SK-N-SH treated with all-trans-retinoic acid at 6 μM for 48 hours (cell line): Measurements from ENCODE around the gene CBFA2T3.

Experiments
- ATAC-seq: fragments of 200-7000 bp; cut with Tn5 transposase; 3 replicates; pipeline ENCODE4 v1.9.1; 2020; ENCODE audit warnings: mild to moderate bottlenecking, moderate library complexity
- ARNTL ChIP-seq: fragments of 450-650 bp; formaldehyde crosslinking; IDR thresholded peaks from 2 replicates; pipeline ENCODE4 v1.5.0; 2020; ENCODE audit warnings: low read depth, mild to moderate bottlenecking, moderate library complexity, borderline replicate concordance
- BACH2 ChIP-seq: fragments of 250-450 bp; sonication (Bioruptor Pico); IDR thresholded peaks from 2 replicates; pipeline ENCODE4 v1.9.0; 2021; ENCODE audit warnings: mild to moderate bottlenecking, borderline replicate concordance
- CSDC2 ChIP-seq: fragments of 250-450 bp; sonication (Bioruptor Pico); IDR thresholded peaks from 2 replicates; pipeline ENCODE4 v1.5.0; 2020; ENCODE audit warnings: mild to moderate bottlenecking, moderate library complexity
- ESRRG ChIP-seq: fragments of 250-450 bp; sonication (Bioruptor Pico); IDR thresholded peaks from 2 replicates; pipeline ENCODE4 v1.6.1; 2021; ENCODE audit warnings: mild to moderate bottlenecking
- ISL1 ChIP-seq: fragments of 250-450 bp; sonication (Bioruptor Pico); IDR thresholded peaks from 2 replicates; pipeline ENCODE4 v2.1.2; 2022; ENCODE audit warnings: mild to moderate bottlenecking, moderate library complexity
- PPARA ChIP-seq: fragments of 250-450 bp; sonication (Bioruptor Pico); IDR thresholded peaks from 2 replicates; pipeline ENCODE4 v1.5.0; 2020; ENCODE audit warnings: mild to moderate bottlenecking, borderline replicate concordance
- RARB ChIP-seq: fragments of 250-450 bp; sonication (Bioruptor Pico); IDR thresholded peaks from 2 replicates; pipeline ENCODE4 v1.8.0; 2021; ENCODE audit warnings: mild to moderate bottlenecking, moderate library complexity
- SNAI2 ChIP-seq: fragments of 250-450 bp; sonication (Bioruptor Pico); IDR thresholded peaks from 2 replicates; pipeline ENCODE4 v1.5.0; 2020; ENCODE audit warnings: mild to moderate bottlenecking, moderate library complexity
- TOX ChIP-seq: fragments of 250-450 bp; sonication (Bioruptor Pico); IDR thresholded peaks from 2 replicates; pipeline ENCODE4 v1.8.0; 2021; ENCODE audit warnings: mild to moderate bottlenecking, moderate library complexity, borderline replicate concordance
- ZC3H10 ChIP-seq: fragments of 250-450 bp; sonication (Bioruptor Pico); IDR thresholded peaks from 2 replicates; pipeline ENCODE4 v1.5.1; 2021; ENCODE audit warnings: mild to moderate bottlenecking, moderate library complexity
- ZFP3 ChIP-seq: fragments of 250-450 bp; sonication (Bioruptor Pico); IDR thresholded peaks from 2 replicates; pipeline ENCODE4 v1.5.0; 2020; ENCODE audit warnings: mild to moderate bottlenecking, moderate library complexity
- ZFP30 ChIP-seq: fragments of 450-650 bp; formaldehyde crosslinking; IDR thresholded peaks from 2 replicates; pipeline ENCODE4 v1.5.0; 2022; ENCODE audit warnings: mild to moderate bottlenecking, moderate library complexity
- ZNF565 ChIP-seq: fragments of 450-650 bp; formaldehyde crosslinking; conservative IDR thresholded peaks from 2 replicates; pipeline ENCODE4 v1.5.0; 2020; ENCODE audit warnings: low read depth, mild to moderate bottlenecking, moderate library complexity
- ZNF70 ChIP-seq: fragments of 450-650 bp; formaldehyde crosslinking; IDR thresholded peaks from 2 replicates; pipeline ENCODE4 v1.5.0; 2020; ENCODE audit warnings: mild to moderate bottlenecking, moderate library complexity
- ZNF8 ChIP-seq: fragments of 450-650 bp; formaldehyde crosslinking; IDR thresholded peaks from 2 replicates; pipeline ENCODE4 v1.5.0; 2020; ENCODE audit warnings: mild to moderate bottlenecking, moderate library complexity
- TF ChIP-seq, protein P1 (sequence below): fragments of 250-450 bp; sonication (Bioruptor Pico); IDR thresholded peaks from 2 replicates; pipeline ENCODE4 v1.8.0; 2020; ENCODE audit warnings: mild to moderate bottlenecking, moderate library complexity, borderline replicate concordance
- TF ChIP-seq, protein P2 (sequence below): fragments of 250-450 bp; sonication (Bioruptor Pico); IDR thresholded peaks from 2 replicates; pipeline ENCODE4 v1.8.0; 2021; ENCODE audit warnings: low read depth, mild to moderate bottlenecking, moderate library complexity, borderline replicate concordance

The CBFA2T3 gene

DNA sequence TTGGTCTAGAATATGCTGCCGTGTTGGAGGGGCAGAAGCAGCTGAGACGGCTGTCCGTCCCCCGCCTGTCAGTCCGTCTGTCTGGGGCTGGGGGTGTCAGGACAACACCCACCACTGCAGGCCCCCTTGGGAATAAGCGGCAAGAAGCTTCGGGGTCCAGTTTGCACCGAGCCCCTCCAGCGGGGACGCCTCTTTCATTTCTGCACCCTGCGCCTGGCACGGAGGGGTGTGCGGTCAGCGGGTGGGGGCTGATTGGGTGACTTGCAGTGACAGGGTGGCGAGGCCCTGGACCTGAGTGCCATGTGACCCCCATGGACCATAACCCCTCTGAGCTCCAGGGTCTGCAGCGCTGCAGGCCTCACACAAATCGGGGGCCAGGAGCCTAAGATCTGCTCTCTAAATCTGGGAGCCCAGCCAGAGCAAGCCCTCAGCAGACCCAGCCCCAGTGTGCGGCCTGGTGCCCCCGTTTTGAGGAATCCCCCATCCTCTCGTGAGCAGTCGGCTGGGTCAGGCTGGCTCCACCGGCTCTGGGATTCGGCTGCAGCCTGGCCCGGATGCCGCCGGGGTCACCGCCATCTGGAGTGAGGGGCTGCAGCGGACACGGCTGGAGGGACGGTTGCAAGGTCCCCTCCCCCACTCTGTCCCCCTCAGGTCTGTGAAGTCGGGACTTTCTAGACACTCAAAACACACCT, 8.3 kb downstream of the CBFA2T3 start:
- ATAC-seq: no peak
- TF ChIP-seq ZNF565 (CRISPR knock-in tag) (no peak), ZFP30 (CRISPR knock-in tag) (no peak), SNAI2 (CRISPR knock-in tag) (no peak), ZNF8 (no peak), ARNTL (CRISPR knock-in tag) (no peak), ZFP3 (CRISPR knock-in tag) (no peak), ISL1 (CRISPR knock-in tag) (no peak), PPARA (no peak)

DNA sequence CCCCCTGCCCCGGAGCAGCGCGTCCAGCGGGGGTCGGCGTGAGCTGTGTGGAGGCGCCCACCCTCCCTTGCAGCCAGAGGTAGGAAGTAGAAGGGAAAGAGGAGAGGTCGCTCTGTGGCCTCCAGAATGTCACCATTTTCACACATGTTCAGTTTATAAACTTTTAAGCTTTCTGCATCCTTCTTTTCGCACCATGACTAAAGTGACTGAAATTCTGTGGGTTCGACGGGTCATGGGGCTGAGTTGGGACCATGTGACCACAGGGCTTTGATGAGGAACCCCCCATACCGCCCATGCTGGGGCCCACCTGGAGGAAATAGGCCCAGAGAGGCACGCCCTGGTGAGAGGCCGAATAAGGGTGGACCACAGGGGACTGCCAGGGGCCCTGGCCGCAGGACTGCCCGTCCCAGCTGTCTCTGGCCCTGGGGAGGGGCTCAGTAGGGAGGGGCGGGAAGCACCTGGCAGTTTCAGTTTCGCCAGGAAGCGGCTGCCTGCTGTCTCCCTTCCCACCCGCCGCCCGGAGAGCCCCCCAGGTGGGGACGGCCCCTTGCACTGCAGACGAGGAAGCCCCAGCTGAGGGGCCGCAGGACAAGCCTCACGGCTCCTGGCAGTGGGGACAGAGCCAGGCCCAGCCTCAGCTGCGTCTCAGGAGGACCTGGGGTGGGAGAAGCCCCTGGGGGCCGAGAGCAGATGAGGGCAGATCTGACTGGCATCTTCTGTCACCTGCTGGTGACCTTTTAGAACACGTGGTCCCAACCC, 9.0 kb downstream of the CBFA2T3 start:
- ATAC-seq: no peak
- no peak for TF ChIP-seq BACH2 (CRISPR knock-in tag)
- TF ChIP-seq, protein P1, sequence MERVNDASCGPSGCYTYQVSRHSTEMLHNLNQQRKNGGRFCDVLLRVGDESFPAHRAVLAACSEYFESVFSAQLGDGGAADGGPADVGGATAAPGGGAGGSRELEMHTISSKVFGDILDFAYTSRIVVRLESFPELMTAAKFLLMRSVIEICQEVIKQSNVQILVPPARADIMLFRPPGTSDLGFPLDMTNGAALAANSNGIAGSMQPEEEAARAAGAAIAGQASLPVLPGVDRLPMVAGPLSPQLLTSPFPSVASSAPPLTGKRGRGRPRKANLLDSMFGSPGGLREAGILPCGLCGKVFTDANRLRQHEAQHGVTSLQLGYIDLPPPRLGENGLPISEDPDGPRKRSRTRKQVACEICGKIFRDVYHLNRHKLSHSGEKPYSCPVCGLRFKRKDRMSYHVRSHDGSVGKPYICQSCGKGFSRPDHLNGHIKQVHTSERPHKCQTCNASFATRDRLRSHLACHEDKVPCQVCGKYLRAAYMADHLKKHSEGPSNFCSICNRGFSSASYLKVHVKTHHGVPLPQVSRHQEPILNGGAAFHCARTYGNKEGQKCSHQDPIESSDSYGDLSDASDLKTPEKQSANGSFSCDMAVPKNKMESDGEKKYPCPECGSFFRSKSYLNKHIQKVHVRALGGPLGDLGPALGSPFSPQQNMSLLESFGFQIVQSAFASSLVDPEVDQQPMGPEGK (CRISPR knock-in tag): no peak

DNA sequence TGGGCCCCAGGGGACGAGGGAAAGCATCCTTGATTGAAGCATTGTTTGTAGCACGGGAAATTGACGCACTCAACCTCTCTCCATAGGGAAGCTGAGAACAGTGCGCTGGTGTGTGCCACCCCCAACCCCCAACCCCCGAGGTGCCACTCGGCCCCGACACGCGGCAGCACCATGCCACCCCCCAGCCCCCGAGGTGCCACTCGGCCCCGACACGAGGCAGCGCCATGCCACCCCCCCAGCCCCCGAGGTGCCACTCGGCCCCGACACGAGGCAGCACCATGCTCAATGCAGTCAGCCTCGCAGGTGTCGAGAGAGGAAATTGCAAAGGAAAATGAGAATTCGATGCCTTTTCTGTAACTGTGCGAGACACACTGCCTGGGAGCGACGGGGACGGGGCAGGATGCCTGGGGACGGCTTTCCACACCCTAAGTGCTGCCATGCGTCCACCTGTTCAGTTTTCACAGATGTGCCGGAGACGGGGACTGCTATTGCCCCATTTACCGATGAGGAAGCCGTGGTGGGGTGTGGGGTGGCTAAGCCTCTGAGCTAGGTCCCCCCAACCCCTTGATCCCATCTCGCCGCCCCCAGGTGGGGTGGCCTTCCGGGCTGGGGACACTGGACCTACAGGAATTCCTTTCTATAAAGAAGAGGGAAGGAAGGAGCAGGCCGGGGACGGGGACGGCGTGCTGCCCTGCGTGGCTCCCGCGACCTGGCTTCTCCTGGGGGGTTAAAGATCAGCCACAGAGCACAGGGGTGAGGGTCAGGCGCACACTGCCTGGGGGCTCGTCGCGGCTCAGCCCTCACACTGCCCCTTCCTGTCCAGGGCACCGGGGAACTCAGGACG, 9.8 kb downstream of the CBFA2T3 start:
- ATAC-seq: no peak
- TF ChIP-seq ARNTL (CRISPR knock-in tag) (no peak), RARB (no peak), ZNF8 (no peak), ESRRG (CRISPR knock-in tag) (no peak), ZC3H10 (CRISPR knock-in tag) (no peak), CSDC2 (no peak)
- TF ChIP-seq, protein P2, sequence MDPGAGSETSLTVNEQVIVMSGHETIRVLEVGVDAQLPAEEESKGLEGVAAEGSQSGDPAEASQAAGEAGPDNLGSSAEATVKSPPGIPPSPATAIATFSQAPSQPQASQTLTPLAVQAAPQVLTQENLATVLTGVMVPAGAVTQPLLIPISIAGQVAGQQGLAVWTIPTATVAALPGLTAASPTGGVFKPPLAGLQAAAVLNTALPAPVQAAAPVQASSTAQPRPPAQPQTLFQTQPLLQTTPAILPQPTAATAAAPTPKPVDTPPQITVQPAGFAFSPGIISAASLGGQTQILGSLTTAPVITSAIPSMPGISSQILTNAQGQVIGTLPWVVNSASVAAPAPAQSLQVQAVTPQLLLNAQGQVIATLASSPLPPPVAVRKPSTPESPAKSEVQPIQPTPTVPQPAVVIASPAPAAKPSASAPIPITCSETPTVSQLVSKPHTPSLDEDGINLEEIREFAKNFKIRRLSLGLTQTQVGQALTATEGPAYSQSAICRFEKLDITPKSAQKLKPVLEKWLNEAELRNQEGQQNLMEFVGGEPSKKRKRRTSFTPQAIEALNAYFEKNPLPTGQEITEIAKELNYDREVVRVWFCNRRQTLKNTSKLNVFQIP (CRISPR knock-in tag): no peak

DNA sequence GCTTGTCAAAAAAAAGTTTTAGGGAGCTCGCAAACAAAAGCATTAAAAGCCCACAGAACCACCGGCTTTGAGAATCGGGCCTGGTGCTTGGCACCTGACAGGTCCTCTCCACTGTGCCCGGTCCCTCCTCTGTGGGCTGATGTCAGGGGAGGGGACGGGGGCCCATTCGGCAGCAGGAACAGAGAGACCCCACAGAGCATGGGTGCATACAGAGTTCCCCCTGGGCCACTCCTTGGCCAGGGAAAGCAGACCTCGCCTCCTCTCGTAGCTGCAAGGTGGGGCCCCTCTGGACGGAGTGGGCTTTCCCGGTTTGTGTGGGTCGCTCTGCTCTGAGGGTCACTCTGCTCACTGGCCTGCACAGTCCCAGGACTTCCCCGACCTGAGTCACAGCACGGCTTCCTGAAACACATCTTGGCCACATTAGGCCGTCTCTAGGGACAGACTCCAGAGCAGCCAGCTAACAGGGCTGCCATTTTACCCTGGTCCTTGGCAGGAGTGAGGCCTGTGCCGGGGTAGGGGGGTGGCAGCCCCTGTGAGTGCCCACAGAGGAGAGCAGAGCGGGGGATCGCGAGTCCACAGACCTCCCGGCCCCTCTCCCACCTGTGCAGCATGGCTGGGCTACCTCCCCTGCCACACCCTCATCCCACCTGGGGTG, 11.1 kb downstream of the CBFA2T3 start:
- ATAC-seq: no peak
- TF ChIP-seq ISL1 (CRISPR knock-in tag) (no peak), RARB (no peak), ZNF70 (no peak), ZFP30 (CRISPR knock-in tag) (no peak), ESRRG (CRISPR knock-in tag) (no peak), TOX (no peak), ZC3H10 (CRISPR knock-in tag) (no peak), ZFP3 (CRISPR knock-in tag) (no peak), CSDC2 (no peak)
- TF ChIP-seq, protein P2 (CRISPR knock-in tag): no peak
- TF ChIP-seq, protein P1 (CRISPR knock-in tag): no peak
